K562 (cell line): ENCODE data around the gene C11orf58. TPM values are rescaled to one million over a fixed set of nuclear protein-coding genes. Genes with fewer than 3 reads are reported as not detected.

Source experiments
- ATAC-seq: fragments of 200-7000 bp; cut with Tn5 transposase; 3 replicates; pipeline ENCODE4 v1.9.1; 2020; ENCODE audit warnings: moderate library complexity
- BruUV-seq: library from RNA; stranded (reverse); fragments of 400-500 nt; replicated peaks from 2 replicates; lab custom pipeline; 2021; lab: Mats Ljungman, UMichigan
- CTCF ChIA-PET: fragments of 300-600 bp; formaldehyde crosslinking; extraction: SDS; loops from one replicate; lab custom pipeline; 2021; ENCODE audit warnings: low intra/inter-chr PET ratio; lab: Yijun Ruan, JAX
- POLR2A ChIA-PET: fragments of 300-600, 350-650 bp; sonication (Branson Sonifier 250); formaldehyde crosslinking; extraction: SDS; loops from one replicate; lab custom pipeline; 2021; ENCODE audit warnings: antibody characterized with exemption, inconsistent platforms; lab: Yijun Ruan, JAX
- DNase-seq, 4 experiments: peaks; one replicate each; pipeline versions ENCODE4 v3.0.0 to v3.0.0-alpha.2; 2011 to 2018; ENCODE audit warnings: low spot score in 3 of 4, mixed read lengths in 3 of 4; ENCODE audit errors: extremely low read depth in 1 of 4
- FAIRE-seq: peaks from 2 replicates; lab custom pipeline; 2011; peaks lifted over from hg19 to GRCh38; lab: Jason Lieb, UNC
- H2AFZ ChIP-seq: 2 replicates; pipeline ENCODE4 v1.6.0; 2011; ENCODE audit warnings: low read depth, low read length, control low read depth, inconsistent platforms
- H3K27ac ChIP-seq: fragments of 200-600 bp; 3 replicates; pipeline ENCODE4 v1.8.0; 2011; ENCODE audit warnings: low read depth, mild to moderate bottlenecking, control low read depth, inconsistent platforms, low read length, moderate library complexity, mixed read lengths; ENCODE audit errors: extremely low read depth
- H3K27me3 ChIP-seq, 2 experiments: fragments of 300-600 bp in 1 of 2; 2 replicates in 1 of 2; 3 replicates in 1 of 2; pipeline versions ENCODE4 v1.6.0 to v1.8.0; 2011; ENCODE audit warnings: inconsistent platforms in 2 of 2, low read length in 2 of 2, mild to moderate bottlenecking in 1 of 2, mixed read lengths in 1 of 2, moderate library complexity in 1 of 2; ENCODE audit not compliant: control insufficient read depth in 2 of 2, insufficient read depth in 2 of 2
- H3K36me3 ChIP-seq: fragments of 300-600 bp; 3 replicates; pipeline ENCODE4 v1.8.0; 2011; ENCODE audit warnings: mild to moderate bottlenecking, low read length, inconsistent platforms; ENCODE audit not compliant: control insufficient read depth, insufficient read depth
- H3K4me1 ChIP-seq, 2 experiments: fragments of 200-600 bp in 1 of 2; replicated peaks in 1 of 2; 2 replicates in 1 of 2; 3 replicates in 1 of 2; pipeline versions ENCODE4 v1.5.1 to v1.8.0; 2011; ENCODE audit warnings: inconsistent platforms in 2 of 2, low read length in 2 of 2, mild to moderate bottlenecking in 1 of 2, mixed read lengths in 1 of 2, moderate library complexity in 1 of 2; ENCODE audit not compliant: control insufficient read depth in 2 of 2, insufficient read depth in 2 of 2
- H3K4me2 ChIP-seq: 2 replicates; pipeline ENCODE4 v1.6.1; 2011; ENCODE audit warnings: low read length, control low read depth, inconsistent platforms, mixed read lengths; ENCODE audit not compliant: insufficient read depth
- H3K4me3 ChIP-seq: fragments of 200-600 bp; sonication (generic), shearing (Covaris generic); 2 replicates; pipeline ENCODE4 v1.5.1; 2016; ENCODE audit warnings: control low read depth, inconsistent platforms
- H3K79me2 ChIP-seq: fragments of 200-600 bp; 3 replicates; pipeline ENCODE4 v1.8.0; 2011; ENCODE audit warnings: low read length, inconsistent platforms; ENCODE audit not compliant: control insufficient read depth, insufficient read depth
- H3K9ac ChIP-seq, 2 experiments: 2 replicates each; pipeline versions ENCODE4 v1.6.0 to v1.6.1; 2011; ENCODE audit warnings: low read depth in 2 of 2, low read length in 2 of 2, control low read depth in 1 of 2, inconsistent platforms in 1 of 2, mild to moderate bottlenecking in 1 of 2, mixed read lengths in 1 of 2; ENCODE audit not compliant: insufficient read depth in 1 of 2
- H3K9me1 ChIP-seq: one replicate; pipeline ENCODE4 v1.6.0; 2011; ENCODE audit warnings: inconsistent platforms, mild to moderate bottlenecking, low read length, moderate library complexity; ENCODE audit not compliant: control insufficient read depth, insufficient read depth
- H3K9me3 ChIP-seq: replicated peaks from 2 replicates; pipeline ENCODE4 v1.5.1; 2011; ENCODE audit warnings: low read depth, low read length, inconsistent platforms; ENCODE audit not compliant: control insufficient read depth, insufficient read depth
- H4K20me1 ChIP-seq: replicated peaks from 2 replicates; pipeline ENCODE4 v1.6.1; 2011; ENCODE audit warnings: low read length, inconsistent platforms, mixed read lengths; ENCODE audit not compliant: control insufficient read depth, insufficient read depth
- MAFK ChIP-seq: IDR thresholded peaks from 2 replicates; pipeline ENCODE4 v1.6.1; 2011; ENCODE audit warnings: low read length, improper control_type of control experiment
- MITF ChIP-seq: IDR thresholded peaks from 2 replicates; pipeline ENCODE4 v1.6.1; 2014; ENCODE audit warnings: antibody characterized with exemption
- NEUROD1 ChIP-seq: fragments of 150-350 bp; IDR thresholded peaks from 2 replicates; pipeline ENCODE4 v1.6.1; 2014; ENCODE audit warnings: borderline replicate concordance, low read length, low read depth; ENCODE audit not compliant: partially characterized antibody
- TBP ChIP-seq: optimal IDR thresholded peaks from 2 replicates; pipeline ENCODE3; 2011; ENCODE audit warnings: low read depth, low read length, improper control_type of control experiment
- XRCC4 ChIP-seq: IDR thresholded peaks from one replicate; pipeline ENCODE4 v1.6.1; 2011; ENCODE audit not compliant: insufficient read depth, insufficient read length; ENCODE audit errors: extremely low read depth
- WGBS: fragments of 100-300 bp; shearing (Covaris generic); methylation state at CpG from one replicate; pipeline ENCODE4 v1.1.6; 2016; ENCODE audit warnings: low coverage, mixed read lengths; ENCODE audit not compliant: insufficient coverage; ENCODE audit errors: missing lambda C conversion rate; 5-methylcytosine and 5-hydroxymethylcytosine counted together
- in situ Hi-C: fragments of 300-500 bp; cut with MboI; formaldehyde crosslinking; loops from 4 replicates; pipeline ENCODE4 v1.15.0; 2018; ENCODE audit warnings: inconsistent platforms, mixed read lengths
- intact Hi-C: fragments of 100-400 bp; cut with micrococcal nuclease; formaldehyde crosslinking; loops from 2 replicates; pipeline ENCODE4 v1.14.2; 2022
- polyA plus RNA-seq, 8 experiments: library from polyadenylated mRNA; depleted of rRNA in 4 of 8; stranded (reverse) in 5 of 8; unstranded in 3 of 8; fragments of >200 nt; fragmentation: Nextera tagmentation in 2 of 8; fragmentation: Illumina TruSeq in 1 of 8; extraction: Ambion mirVana in 2 of 8; extraction: Trizol in 1 of 8; gene quantifications; 2 replicates each; pipeline versions ENCODE4 v1.2.1 to v1.2.3, GENCODE V29; 2011 to 2014; ENCODE audit warnings: inconsistent platforms in 1 of 8, missing spikeins in 1 of 8
- total RNA-seq, 7 experiments: library from RNA; depleted of rRNA in 6 of 7; stranded (reverse); fragments of >200 nt in 6 of 7; fragmentation: Illumina TruSeq in 2 of 7; extraction: Trizol in 2 of 7; gene quantifications; 2 replicates each; pipeline versions ENCODE4 v1.2.1 to v1.2.3, GENCODE V29; 2011 to 2021; ENCODE audit warnings: low replicate concordance in 1 of 7
- TF ChIP-seq, protein P1 (sequence below): fragments of 250-450 bp; sonication (Bioruptor Pico); IDR thresholded peaks from 2 replicates; pipeline ENCODE4 v1.8.0; 2022; ENCODE audit warnings: inconsistent platforms

C11orf58 gene
- total and polyA plus RNA-seq, 9 of the 15 experiments (the other 6 are each of a cell fraction or from before 2014, with no cell fraction given): 104 to 421 (median 247) TPM

DNA sequence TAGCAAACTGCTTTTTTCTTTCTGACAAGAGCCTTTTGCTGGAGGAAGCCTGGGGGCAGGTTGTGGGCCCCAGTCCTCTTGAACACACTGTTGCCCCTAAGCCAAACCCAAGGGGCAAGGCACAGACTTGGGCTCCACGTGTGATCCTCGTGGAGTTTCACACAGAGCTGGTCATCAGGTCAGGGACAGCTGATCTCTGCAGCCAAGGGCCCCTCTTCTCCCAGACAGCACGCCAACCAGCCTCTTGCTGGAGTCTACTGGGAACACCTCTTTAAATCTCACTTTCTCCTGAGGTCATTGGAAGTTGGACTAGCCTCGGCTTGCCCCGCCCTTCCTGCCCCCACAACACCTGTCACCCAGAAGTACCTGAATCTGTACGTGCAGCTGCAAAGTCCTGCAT, 39.8 kb downstream of the C11orf58 start:
- H3K9ac ChIP-seq: no peak overlapping the region
- H2AFZ ChIP-seq: no peak overlapping the region; the same call in 1 of the 2 replicates
- peaks cover 4% of the 10 kb centered on the region for H3K9me1 ChIP-seq
- H3K9me3 ChIP-seq: no peaks in the 10 kb centered on the region
- intact Hi-C loops (loop anchor here (10.0 kb wide), 1 partner anchor 153 kb away; no protein-coding TSS in a partner anchor), in situ Hi-C loops (no loop called here)
- H3K27me3 ChIP-seq: peaks cover 9 to 33% of the 10 kb centered on the region in 2 experiments; a peak in 4 of 5 replicates
- no TSS peak for BruUV-seq
- H3K36me3 ChIP-seq: no peaks in the 10 kb centered on the region
- H3K4me3 ChIP-seq: no peak overlapping the region
- no peak overlapping the region for H3K4me2 ChIP-seq
- ATAC-seq: no peak
- WGBS: 41% methylated on average over 6 of the region's 6 CpGs
- peaks cover 7% of the 10 kb centered on the region; the same call in 1 of the 2 replicates for H4K20me1 ChIP-seq
- CTCF ChIA-PET: no interaction called here
- TF ChIP-seq MAFK (no peak), NEUROD1 (no peak), XRCC4 (no peak), TBP (no peak), MITF (no peak)
- TF ChIP-seq, protein P1, sequence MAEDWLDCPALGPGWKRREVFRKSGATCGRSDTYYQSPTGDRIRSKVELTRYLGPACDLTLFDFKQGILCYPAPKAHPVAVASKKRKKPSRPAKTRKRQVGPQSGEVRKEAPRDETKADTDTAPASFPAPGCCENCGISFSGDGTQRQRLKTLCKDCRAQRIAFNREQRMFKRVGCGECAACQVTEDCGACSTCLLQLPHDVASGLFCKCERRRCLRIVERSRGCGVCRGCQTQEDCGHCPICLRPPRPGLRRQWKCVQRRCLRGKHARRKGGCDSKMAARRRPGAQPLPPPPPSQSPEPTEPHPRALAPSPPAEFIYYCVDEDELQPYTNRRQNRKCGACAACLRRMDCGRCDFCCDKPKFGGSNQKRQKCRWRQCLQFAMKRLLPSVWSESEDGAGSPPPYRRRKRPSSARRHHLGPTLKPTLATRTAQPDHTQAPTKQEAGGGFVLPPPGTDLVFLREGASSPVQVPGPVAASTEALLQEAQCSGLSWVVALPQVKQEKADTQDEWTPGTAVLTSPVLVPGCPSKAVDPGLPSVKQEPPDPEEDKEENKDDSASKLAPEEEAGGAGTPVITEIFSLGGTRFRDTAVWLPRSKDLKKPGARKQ (CRISPR knock-in tag): no peak
- no peak for FAIRE-seq
- POLR2A ChIA-PET: interaction anchor here (0.7 to 1.1 kb wide), 2 partner anchors 9 to 1411 kb away, joined by 3 read pairs; no protein-coding TSS in a partner anchor
- H3K79me2 ChIP-seq: no peaks in the 10 kb centered on the region
- DNase-seq: no peak
- peaks cover 9 to 13% of the 10 kb centered on the region in 2 experiments; a peak in 3 of 5 replicates for H3K4me1 ChIP-seq
- no peak overlapping the region for H3K27ac ChIP-seq
